ENCODE results near the gene SLC49A3. TPM values are rescaled to one million over a fixed set of nuclear protein-coding genes. Genes with fewer than 3 reads are reported as not detected.

Gene SLC49A3
- total RNA-seq, 1 experiment from 2014 or later = not detected

GRCh38 chr4:653831-654502 lies 35.0 kb downstream of the SLC49A3 start:
- H3K9me3 ChIP-seq (ENCODE audit: low read length) = no peaks in the 10 kb centered on the region
- TF ChIP-seq EZH2 (IDR thresholded peaks at IDR 0.05; ENCODE audit: low read length, unreplicated experiment) (no peak), CTCF (conservative IDR thresholded peaks at IDR 0.05; ENCODE audit: low read depth, low read length) (no peak), EZH2phosphoT487 (IDR thresholded peaks at IDR 0.05; ENCODE audit: borderline replicate concordance, low read length) (no peak)
- no peak overlapping the region for H3K4me2 ChIP-seq (ENCODE audit: low read length)
- no peak overlapping the region for H2AFZ ChIP-seq (ENCODE audit: low read length)
- no peak overlapping the region for H3K27ac ChIP-seq (ENCODE audit: low read length)
- no TSS peak for BruUV-seq (replicated peaks)
- H3K9me2 ChIP-seq (replicated peaks; ENCODE audit: low read length) = no peaks in the 10 kb centered on the region
- H3F3A ChIP-seq (ENCODE audit: low read length, unreplicated experiment) = no peaks in the 10 kb centered on the region
- no peaks in the 10 kb centered on the region for H3K4me1 ChIP-seq (ENCODE audit: insufficient read depth, low read length)
- no peaks in the 10 kb centered on the region for H4K20me1 ChIP-seq (ENCODE audit: low read length)
- no peaks in the 10 kb centered on the region for H3K79me2 ChIP-seq (ENCODE audit: low read length)
- H3K36me3 ChIP-seq (ENCODE audit: low read depth, low read length) = no peaks in the 10 kb centered on the region
- no peak overlapping the region for H3K9ac ChIP-seq (ENCODE audit: low read length)
- ChIA-PET POLR2A (ENCODE audit: unreplicated experiment) (no interaction called here), CTCF (no interaction called here)
- H3K27me3 ChIP-seq (ENCODE audit: low read length) = no peaks in the 10 kb centered on the region
- no peak overlapping the region for H3K4me3 ChIP-seq (ENCODE audit: low read length)
- DNase-seq (no peak), ATAC-seq (no peak)
- intact Hi-C loops (cut with micrococcal nuclease) = no loop called here

GRCh38 chr4:653080-653821 lies 35.7 kb downstream of the SLC49A3 start:
- no peaks in the 10 kb centered on the region for H3K36me3 ChIP-seq (ENCODE audit: low read depth, low read length)
- H3F3A ChIP-seq (ENCODE audit: low read length, unreplicated experiment) = no peaks in the 10 kb centered on the region
- no peaks in the 10 kb centered on the region for H3K9me2 ChIP-seq (replicated peaks; ENCODE audit: low read length)
- no peak overlapping the region for H3K27ac ChIP-seq (ENCODE audit: low read length)
- H3K4me2 ChIP-seq (ENCODE audit: low read length) = no peak overlapping the region
- no peak for TF ChIP-seq CTCF (conservative IDR thresholded peaks at IDR 0.05; ENCODE audit: low read depth, low read length)
- no peak for TF ChIP-seq EZH2 (IDR thresholded peaks at IDR 0.05; ENCODE audit: low read length, unreplicated experiment)
- no peak for TF ChIP-seq EZH2phosphoT487 (IDR thresholded peaks at IDR 0.05; ENCODE audit: borderline replicate concordance, low read length)
- DNase-seq = no peak
- ATAC-seq = no peak
- no peaks in the 10 kb centered on the region for H4K20me1 ChIP-seq (ENCODE audit: low read length)
- H3K27me3 ChIP-seq (ENCODE audit: low read length) = no peaks in the 10 kb centered on the region
- CTCF ChIA-PET = no interaction called here
- H2AFZ ChIP-seq (ENCODE audit: low read length) = no peak overlapping the region
- no peaks in the 10 kb centered on the region for H3K4me1 ChIP-seq (ENCODE audit: insufficient read depth, low read length)
- H3K4me3 ChIP-seq (ENCODE audit: low read length) = no peak overlapping the region
- no peak overlapping the region for H3K9ac ChIP-seq (ENCODE audit: low read length)
- no peaks in the 10 kb centered on the region for H3K9me3 ChIP-seq (ENCODE audit: low read length)
- intact Hi-C loops (cut with micrococcal nuclease) = no loop called here
- no peaks in the 10 kb centered on the region for H3K79me2 ChIP-seq (ENCODE audit: low read length)
- BruUV-seq (replicated peaks) = no TSS peak
- POLR2A ChIA-PET (ENCODE audit: unreplicated experiment) = no interaction called here
